ENCODE data around the gene REG3G. TPM values are rescaled to one million over a fixed set of nuclear protein-coding genes. Genes with fewer than 3 reads are reported as not detected.
A peak's percentile ranks its signal among the peaks of the same experiment; 100 is the strongest.

REG3G gene
- total RNA-seq, 6 donors from 2014 or later, result 0.52 to 0.61 TPM; not detected in 4

DNA sequence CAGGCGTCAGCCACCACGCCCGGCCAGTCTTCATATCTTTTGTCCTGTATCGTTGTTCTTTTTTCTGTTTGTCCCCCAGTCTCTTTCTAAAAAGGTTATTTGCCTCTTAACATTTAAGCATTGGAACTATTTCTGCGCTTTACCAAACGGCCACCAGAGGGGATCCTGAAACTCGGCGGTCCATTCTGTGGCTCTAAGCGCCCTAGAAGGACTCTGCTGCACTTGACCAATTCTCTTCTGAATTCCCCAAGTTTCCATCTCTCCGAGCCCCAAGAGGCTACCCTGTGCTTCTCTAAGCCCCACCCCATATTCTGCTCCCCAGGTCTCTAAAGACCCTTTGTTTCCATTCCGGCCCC is 33.1 kb upstream of the REG3G start:
- H3K27me3 ChIP-seq, result peaks cover 0 to 20% (median 6%) of the 10 kb centered on the region in 4 donors
- H3K27ac ChIP-seq, result no peak overlapping the region
- no peaks in the 10 kb centered on the region for H3K9me3 ChIP-seq
- peaks cover 0 to 11% (median 5%) of the 10 kb centered on the region in 4 donors for H3K4me1 ChIP-seq
- no peaks in the 10 kb centered on the region for H3K36me3 ChIP-seq
- peak in 1 of 2 donors; percentile 21 for ATAC-seq (ENCODE audit: low FRiP score in 2 of 2)
- H3K4me3 ChIP-seq, result peak overlapping the region in 3 of 4 donors; percentile 9 to 25 (median 23)
- TF ChIP-seq, protein P1, sequence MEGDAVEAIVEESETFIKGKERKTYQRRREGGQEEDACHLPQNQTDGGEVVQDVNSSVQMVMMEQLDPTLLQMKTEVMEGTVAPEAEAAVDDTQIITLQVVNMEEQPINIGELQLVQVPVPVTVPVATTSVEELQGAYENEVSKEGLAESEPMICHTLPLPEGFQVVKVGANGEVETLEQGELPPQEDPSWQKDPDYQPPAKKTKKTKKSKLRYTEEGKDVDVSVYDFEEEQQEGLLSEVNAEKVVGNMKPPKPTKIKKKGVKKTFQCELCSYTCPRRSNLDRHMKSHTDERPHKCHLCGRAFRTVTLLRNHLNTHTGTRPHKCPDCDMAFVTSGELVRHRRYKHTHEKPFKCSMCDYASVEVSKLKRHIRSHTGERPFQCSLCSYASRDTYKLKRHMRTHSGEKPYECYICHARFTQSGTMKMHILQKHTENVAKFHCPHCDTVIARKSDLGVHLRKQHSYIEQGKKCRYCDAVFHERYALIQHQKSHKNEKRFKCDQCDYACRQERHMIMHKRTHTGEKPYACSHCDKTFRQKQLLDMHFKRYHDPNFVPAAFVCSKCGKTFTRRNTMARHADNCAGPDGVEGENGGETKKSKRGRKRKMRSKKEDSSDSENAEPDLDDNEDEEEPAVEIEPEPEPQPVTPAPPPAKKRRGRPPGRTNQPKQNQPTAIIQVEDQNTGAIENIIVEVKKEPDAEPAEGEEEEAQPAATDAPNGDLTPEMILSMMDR (IDR thresholded peaks at IDR 0.05), result peak in 1 of 6 experiments; percentile 14
- no peak for TF ChIP-seq POLR2AphosphoS5 (IDR thresholded peaks at IDR 0.05)
- no peak for DNase-seq
- WGBS, 2 donors, result 19 to 26% methylated on average over 11 of the region's 11 CpGs

DNA sequence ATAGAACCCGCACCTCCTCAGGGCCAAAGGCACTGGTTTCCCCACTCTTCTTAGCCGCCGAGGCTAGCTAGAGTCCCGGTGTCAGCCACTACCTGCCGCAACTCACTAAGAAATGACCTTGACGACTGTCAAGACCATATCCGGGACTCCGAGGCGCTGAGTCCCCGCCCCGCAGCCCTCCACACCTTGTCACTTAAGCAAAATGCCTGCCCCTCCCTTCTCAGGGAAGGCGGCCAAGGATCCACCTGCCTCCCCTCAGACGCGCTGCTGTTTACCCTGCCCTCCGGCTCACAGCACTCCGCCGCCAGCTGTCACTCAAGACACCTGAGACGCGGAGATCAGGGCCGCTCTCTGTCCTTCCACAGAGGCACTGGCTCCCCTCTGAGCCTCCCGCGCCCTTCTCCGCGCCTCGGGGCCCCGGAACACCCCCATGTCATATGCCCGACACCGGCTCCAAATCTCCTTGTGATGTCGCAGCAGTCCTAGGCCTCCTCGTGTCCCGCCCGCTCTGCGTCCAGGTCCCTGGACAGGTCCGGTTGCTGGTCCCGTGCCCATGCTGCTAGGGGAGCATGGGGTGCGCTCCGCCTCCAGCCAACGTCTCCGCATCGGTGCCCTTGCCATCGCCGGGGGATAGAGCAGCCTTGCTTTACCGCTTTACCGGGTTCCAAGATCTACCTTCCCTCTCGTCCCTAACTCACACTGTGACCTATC is 32.5 kb upstream of the REG3G start:
- no peaks in the 10 kb centered on the region for H3K36me3 ChIP-seq
- H3K9me3 ChIP-seq, result no peaks in the 10 kb centered on the region
- WGBS, 2 donors, result 2 to 6% methylated on average over 15 to 44 of the region's 45 CpGs
- no peak overlapping the region for H3K27ac ChIP-seq
- H3K27me3 ChIP-seq, result peaks cover 0 to 20% (median 6%) of the 10 kb centered on the region in 4 donors
- H3K4me3 ChIP-seq, result peak overlapping the region in 3 of 4 donors; percentile 9 to 25 (median 23)
- DNase-seq (peak; percentile 24 to 75), ATAC-seq (ENCODE audit: low FRiP score in 2 of 2) (peak; percentile 26 to 38)
- peaks cover 0 to 11% (median 5%) of the 10 kb centered on the region in 4 donors for H3K4me1 ChIP-seq
- no peak for TF ChIP-seq EP300 (IDR thresholded peaks at IDR 0.05)
- TF ChIP-seq, protein P1 (IDR thresholded peaks at IDR 0.05), result no peak
- no peak for TF ChIP-seq POLR2A (IDR thresholded peaks at IDR 0.05)
- TF ChIP-seq POLR2AphosphoS5 (IDR thresholded peaks at IDR 0.05), result no peak

DNA sequence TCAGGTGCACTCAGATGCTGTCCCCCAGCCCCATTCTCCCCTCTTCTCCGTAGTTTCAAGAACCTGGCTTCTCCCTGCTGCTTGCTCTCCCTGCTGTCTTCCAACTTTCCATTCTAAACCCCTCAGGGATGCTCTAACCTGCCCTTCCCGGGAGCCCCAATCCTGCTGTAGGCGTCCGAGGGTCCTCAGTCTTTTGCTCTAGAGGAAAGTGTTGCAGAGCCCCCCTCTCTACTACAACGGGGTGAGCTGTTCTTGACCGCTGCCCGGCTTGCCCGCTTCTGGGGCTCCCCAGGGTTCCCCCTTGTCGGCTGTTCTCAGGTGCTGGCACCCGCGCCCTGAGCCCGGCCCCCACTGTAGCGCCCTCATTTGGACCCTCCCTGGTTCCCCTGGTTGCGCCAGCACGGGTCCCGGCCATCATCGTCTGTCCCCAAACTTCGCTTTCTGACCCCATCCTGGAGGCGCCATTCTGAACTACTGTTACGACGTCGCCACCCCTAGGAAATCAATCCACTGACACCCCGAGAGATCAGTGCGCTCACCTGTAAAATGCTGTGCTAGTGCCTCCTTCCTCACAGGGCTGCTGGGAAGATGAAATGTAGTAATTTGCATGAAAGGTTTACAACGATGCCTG is 31.9 kb upstream of the REG3G start:
- WGBS, 2 donors, result 25 to 43% methylated on average over 23 to 25 of the region's 25 CpGs
- TF ChIP-seq POLR2A (IDR thresholded peaks at IDR 0.05) (no peak), EP300 (IDR thresholded peaks at IDR 0.05) (no peak), POLR2AphosphoS5 (IDR thresholded peaks at IDR 0.05) (no peak)
- TF ChIP-seq, protein P1 (IDR thresholded peaks at IDR 0.05), result no peak
- ATAC-seq (ENCODE audit: low FRiP score in 2 of 2) (peak; percentile 23 to 28), DNase-seq (peak in 1 of 2 donors; percentile 52)
- Histone ChIP-seq H3K9me3 (no peaks in the 10 kb centered on the region), H3K27ac (no peak overlapping the region), H3K4me3 (no peak overlapping the region), H3K27me3 (peaks cover 0 to 20% (median 6%) of the 10 kb centered on the region in 4 donors), H3K4me1 (peaks cover 0 to 11% (median 5%) of the 10 kb centered on the region in 4 donors), H3K36me3 (no peaks in the 10 kb centered on the region)

- Histone ChIP-seq H3K36me3 (no peaks in the 10 kb centered on the region), H3K4me1 (peaks cover 0 to 11% (median 5%) of the 10 kb centered on the region in 4 donors), H3K9me3 (no peaks in the 10 kb centered on the region), H3K27me3 (peaks cover 0 to 20% (median 6%) of the 10 kb centered on the region in 4 donors), H3K27ac (no peak overlapping the region), H3K4me3 (no peak overlapping the region)
- DNase-seq (no peak), ATAC-seq (ENCODE audit: low FRiP score in 2 of 2) (no peak)
- TF ChIP-seq POLR2A (IDR thresholded peaks at IDR 0.05), result no peak
- TF ChIP-seq EP300 (IDR thresholded peaks at IDR 0.05), result no peak
- TF ChIP-seq, protein P1 (IDR thresholded peaks at IDR 0.05), result no peak
- TF ChIP-seq POLR2AphosphoS5 (IDR thresholded peaks at IDR 0.05), result no peak
- WGBS, 2 donors, result 60 to 74% methylated on average over 1 of the region's 1 CpG
These were observed 30.7 kb upstream of the REG3G start for GRCh38 chr2:78994789-78995188.
